CD14-positive monocyte (primary cell): ENCODE data around the gene SLC25A33. TPM values are rescaled to one million over a fixed set of nuclear protein-coding genes. Genes with fewer than 3 reads are reported as not detected.
A peak's percentile ranks its signal among the peaks of the same experiment; 100 is the strongest.

Experiments used
- DNase-seq, 3 donors: peaks; one replicate each; pipeline ENCODE4 v3.0.0-alpha.2; 2011 to 2022
- H2AFZ ChIP-seq: 2 replicates; pipeline ENCODE4 v1.6.0; 2012; ENCODE audit warnings: mild to moderate bottlenecking, low read depth, low read length, inconsistent platforms; ENCODE audit not compliant: insufficient read depth, poor library complexity, severe bottlenecking
- H3K27ac ChIP-seq, 2 donors: 1 replicate in 1 of 2; 2 replicates in 1 of 2; pipeline ENCODE4 v1.5.1; 2012 to 2013; ENCODE audit warnings: low read length in 2 of 2, control low read depth in 1 of 2, inconsistent platforms in 1 of 2, low read depth in 1 of 2, mild to moderate bottlenecking in 1 of 2
- H3K27me3 ChIP-seq, 2 donors: one replicate each; pipeline versions ENCODE4 v1.6.0 to v1.6.1; 2011 to 2013; ENCODE audit warnings: low read length in 2 of 2; ENCODE audit not compliant: control insufficient read depth in 2 of 2, insufficient read depth in 2 of 2
- H3K36me3 ChIP-seq, 2 donors: replicated peaks in 1 of 2; 1 replicate in 1 of 2; 2 replicates in 1 of 2; pipeline versions ENCODE4 v1.5.1 to v1.6.1; 2012 to 2013; ENCODE audit warnings: low read length in 2 of 2, control low read depth in 1 of 2, inconsistent platforms in 1 of 2, mild to moderate bottlenecking in 1 of 2; ENCODE audit not compliant: insufficient read depth in 2 of 2, control insufficient read depth in 1 of 2
- H3K4me1 ChIP-seq, 2 donors: 1 replicate in 1 of 2; 2 replicates in 1 of 2; pipeline versions ENCODE4 v1.5.1 to v1.6.1; 2012 to 2013; ENCODE audit warnings: low read length in 2 of 2, control low read depth in 1 of 2, inconsistent platforms in 1 of 2, mild to moderate bottlenecking in 1 of 2, moderate library complexity in 1 of 2; ENCODE audit not compliant: insufficient read depth in 2 of 2, control insufficient read depth in 1 of 2
- H3K4me2 ChIP-seq: replicated peaks from 2 replicates; pipeline ENCODE3; 2012; ENCODE audit warnings: low read length, moderate library complexity, mild to moderate bottlenecking; ENCODE audit not compliant: poor library complexity, severe bottlenecking; ENCODE audit errors: extremely low read depth
- H3K4me3 ChIP-seq, 3 experiments: fragments of 200-600 bp in 1 of 3; sonication (generic) in 1 of 3; replicated peaks in 1 of 3; 1 replicate in 2 of 3; 2 replicates in 1 of 3; pipeline ENCODE4 v1.5.1; 2011 to 2013; ENCODE audit warnings: low read length in 3 of 3, mild to moderate bottlenecking in 3 of 3, control low read depth in 2 of 3, low read depth in 2 of 3, inconsistent platforms in 1 of 3, moderate library complexity in 1 of 3
- H3K79me2 ChIP-seq: 2 replicates; pipeline ENCODE4 v1.6.0; 2012; ENCODE audit warnings: mild to moderate bottlenecking, control low read depth, inconsistent platforms, low read length, moderate library complexity; ENCODE audit not compliant: insufficient read depth
- H3K9ac ChIP-seq: 2 replicates; pipeline ENCODE4 v1.6.0; 2017; ENCODE audit warnings: low read length, mild to moderate bottlenecking; ENCODE audit not compliant: insufficient read depth, poor library complexity, severe bottlenecking
- H3K9me3 ChIP-seq, 2 donors: replicated peaks in 1 of 2; 1 replicate in 1 of 2; 2 replicates in 1 of 2; pipeline versions ENCODE4 v1.5.1 to v1.6.1; 2012 to 2013; ENCODE audit warnings: low read length in 2 of 2, control low read depth in 1 of 2; ENCODE audit not compliant: control insufficient read depth in 1 of 2, insufficient read depth in 1 of 2
- H4K20me1 ChIP-seq: 2 replicates; pipeline ENCODE4 v1.6.0; 2012; ENCODE audit warnings: mild to moderate bottlenecking, low read length, control low read depth, moderate library complexity; ENCODE audit not compliant: insufficient read depth
- H3K27ac Mint-ChIP-seq, 7 donors: one replicate each; pipeline ENCODE4 v1.8.0; 2020; ENCODE audit warnings: mild to moderate bottlenecking in 7 of 7, mixed read lengths in 7 of 7, moderate library complexity in 6 of 7, inconsistent platforms in 2 of 7
- H3K27me3 Mint-ChIP-seq, 3 donors: one replicate each; pipeline ENCODE4 v1.8.0; 2021 to 2022; ENCODE audit warnings: low read depth in 3 of 3, mild to moderate bottlenecking in 3 of 3, mixed read lengths in 3 of 3, moderate library complexity in 3 of 3, inconsistent platforms in 1 of 3
- H3K36me3 Mint-ChIP-seq, 2 donors: one replicate each; pipeline ENCODE4 v1.8.0; 2020; ENCODE audit warnings: mixed read lengths in 2 of 2, inconsistent platforms in 1 of 2, mild to moderate bottlenecking in 1 of 2
- H3K4me1 Mint-ChIP-seq: one replicate; pipeline ENCODE4 v1.8.0; 2020; ENCODE audit warnings: mild to moderate bottlenecking, mixed read lengths
- H3K4me3 Mint-ChIP-seq, 2 donors: one replicate each; pipeline ENCODE4 v1.8.0; 2020; ENCODE audit warnings: mild to moderate bottlenecking in 2 of 2, mixed read lengths in 2 of 2, moderate library complexity in 1 of 2
- H3K9me3 Mint-ChIP-seq, 7 donors: one replicate each; pipeline ENCODE4 v1.8.0; 2020 to 2022; ENCODE audit warnings: mixed read lengths in 7 of 7, mild to moderate bottlenecking in 6 of 7, moderate library complexity in 6 of 7, inconsistent platforms in 2 of 7
- CTCF ChIP-seq: fragments of 200-600 bp; IDR thresholded peaks from one replicate; pipeline ENCODE4 v1.8.0; 2022; ENCODE audit warnings: antibody characterized with exemption, mild to moderate bottlenecking
- WGBS: methylation state at CpG from one replicate; pipeline ENCODE4 v1.1.5; 2013; ENCODE audit warnings: missing lambda C conversion rate; ENCODE audit not compliant: insufficient coverage; 5-methylcytosine and 5-hydroxymethylcytosine counted together
- intact Hi-C, 2 donors: fragments of 100-400 bp; cut with micrococcal nuclease; formaldehyde crosslinking; loops; one replicate each; pipeline versions ENCODE4 v1.15.0 to v1.15.1; 2023
- polyA plus RNA-seq, 3 donors: library from polyadenylated mRNA; depleted of rRNA in 1 of 3; unstranded in 2 of 3; stranded (reverse) in 1 of 3; fragments of 300-500 nt in 2 of 3; fragments of >200 nt in 1 of 3; fragmentation: Illumina TruSeq in 2 of 3; gene quantifications; 1 replicate in 2 of 3; 2 replicates in 1 of 3; pipeline ENCODE4 v1.2.3, GENCODE V29; 2012 to 2021

Gene SLC25A33
- polyA plus RNA-seq, 3 donors, result 2.3 to 6.4 (median 4.4) TPM

DNA sequence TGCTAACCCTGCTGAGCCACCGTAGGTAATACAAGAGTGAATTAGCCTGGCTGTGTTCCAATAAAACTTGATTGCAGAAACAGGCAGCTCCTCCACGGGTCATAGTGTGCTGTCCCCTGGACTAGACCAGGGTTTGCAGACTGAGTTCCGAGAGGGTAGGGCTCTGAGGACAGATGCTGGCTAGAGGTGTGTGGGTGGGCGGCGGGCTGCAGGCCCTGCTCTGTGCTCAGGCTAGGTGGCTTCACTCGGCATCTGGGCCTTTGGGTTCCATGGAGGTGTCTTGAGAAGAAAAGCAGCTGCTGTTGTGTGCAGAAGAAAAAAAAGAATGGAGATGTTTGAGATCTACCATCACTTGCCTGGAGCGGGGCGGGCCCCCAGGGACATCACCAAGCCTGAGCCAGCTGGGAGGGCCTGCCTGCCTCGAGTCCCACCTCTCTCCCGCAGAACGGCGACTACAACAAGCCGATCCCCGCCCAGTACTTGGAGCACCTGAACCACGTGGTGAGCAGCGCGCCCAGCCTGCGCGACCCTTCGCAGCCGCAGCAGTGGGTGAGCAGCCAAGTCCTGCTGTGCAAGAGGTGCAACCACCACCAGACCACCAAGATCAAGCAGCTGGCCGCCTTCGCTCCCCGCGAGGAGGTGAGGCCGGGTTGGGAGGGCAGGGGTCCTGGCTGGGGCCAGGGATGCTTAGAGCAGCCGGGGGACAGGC lies 57.3 kb downstream of the SLC25A33 start:
- H3K9ac ChIP-seq, result no peak overlapping the region
- Mint-ChIP-seq H3K9me3 (no peaks in the 10 kb centered on the region), H3K4me3 (no peak overlapping the region), H3K36me3 (peaks cover 17 to 44% of the 10 kb centered on the region in 2 donors), H3K4me1 (peaks cover 19% of the 10 kb centered on the region), H3K27ac (no peak overlapping the region), H3K27me3 (peaks cover 0 to 2% (median 0%) of the 10 kb centered on the region in 3 donors)
- TF ChIP-seq CTCF, result no peak
- DNase-seq, result no peak
- H3K36me3 ChIP-seq, result peaks cover 21 to 32% of the 10 kb centered on the region in 2 donors
- no peak overlapping the region for H2AFZ ChIP-seq
- no peaks in the 10 kb centered on the region for H3K9me3 ChIP-seq
- H3K79me2 ChIP-seq, result peaks cover 33% of the 10 kb centered on the region
- H3K27ac ChIP-seq, result no peak overlapping the region
- intact Hi-C loops, result no loop called here
- H3K4me1 ChIP-seq, result peaks cover 24 to 26% of the 10 kb centered on the region in 2 donors
- 93% methylated on average over 27 of the region's 27 CpGs for WGBS
- H4K20me1 ChIP-seq, result peaks cover 6% of the 10 kb centered on the region
- H3K4me3 ChIP-seq, result no peak overlapping the region
- no peaks in the 10 kb centered on the region for H3K27me3 ChIP-seq
- no peak overlapping the region for H3K4me2 ChIP-seq

DNA sequence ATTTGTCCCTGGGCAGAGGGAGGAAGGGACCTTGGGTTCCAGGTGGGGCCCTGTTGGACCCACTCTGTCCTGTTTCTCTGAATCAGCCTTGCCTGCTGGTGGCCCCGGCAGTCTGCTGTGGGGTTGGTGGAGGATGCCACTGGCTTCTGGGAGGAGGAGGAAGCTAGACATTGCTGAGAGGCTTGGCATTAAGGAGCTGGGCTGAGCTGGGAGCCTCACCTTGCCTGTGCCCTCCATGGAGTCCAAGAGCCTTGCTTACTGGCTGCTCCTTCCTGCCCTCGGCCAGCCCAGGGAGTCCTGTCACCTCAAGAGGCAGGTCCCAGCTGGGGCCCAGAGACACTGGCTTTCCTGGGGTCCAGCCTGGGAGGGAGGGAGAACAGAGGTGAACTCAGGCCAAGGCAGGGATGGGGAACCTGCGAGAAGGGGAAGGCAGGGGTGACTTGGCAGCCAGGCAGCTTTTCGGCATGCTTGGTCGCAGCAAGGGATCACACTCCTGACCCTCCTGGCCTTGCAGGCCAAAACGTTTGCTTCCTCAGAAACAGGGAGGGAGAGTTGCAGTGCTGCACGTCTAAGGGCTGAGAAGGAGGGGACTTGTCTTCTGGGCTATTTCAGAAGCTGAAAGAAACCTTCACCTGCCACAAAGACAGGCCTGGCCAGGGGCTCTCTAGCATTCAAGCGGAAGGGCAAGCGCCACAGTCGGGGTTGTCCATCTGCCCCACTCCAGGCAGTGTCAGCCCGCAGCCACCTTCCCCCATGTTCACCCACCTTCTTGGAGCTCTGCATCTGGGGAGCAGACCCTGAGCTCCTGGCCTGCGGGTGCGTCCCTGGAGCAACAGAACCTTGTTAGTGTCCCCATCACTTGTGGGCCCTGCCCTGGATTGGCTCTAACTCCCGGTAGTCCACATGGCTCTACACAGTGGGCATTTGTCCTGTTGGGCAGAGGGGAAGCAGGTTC lies 58.4 kb downstream of the SLC25A33 start:
- Histone ChIP-seq H3K4me3 (no peak overlapping the region), H3K4me1 (peaks cover 14 to 16% of the 10 kb centered on the region in 2 donors), H4K20me1 (peaks cover 6% of the 10 kb centered on the region), H2AFZ (no peak overlapping the region), H3K9me3 (no peaks in the 10 kb centered on the region), H3K27me3 (no peaks in the 10 kb centered on the region), H3K79me2 (peaks cover 25% of the 10 kb centered on the region), H3K36me3 (peaks cover 31 to 43% of the 10 kb centered on the region in 2 donors), H3K9ac (no peak overlapping the region), H3K27ac (no peak overlapping the region), H3K4me2 (no peak overlapping the region)
- H3K4me3 Mint-ChIP-seq, result no peak overlapping the region
- no peak for DNase-seq
- no peak for TF ChIP-seq CTCF
- H3K27ac Mint-ChIP-seq, result peak overlapping the region in 3 of 7 donors; percentile 20 to 55 (median 55)
- no peaks in the 10 kb centered on the region for H3K9me3 Mint-ChIP-seq
- intact Hi-C loops, result no loop called here
- peaks cover 0 to 2% (median 0%) of the 10 kb centered on the region in 3 donors for H3K27me3 Mint-ChIP-seq
- peaks cover 23 to 55% of the 10 kb centered on the region in 2 donors for H3K36me3 Mint-ChIP-seq
- H3K4me1 Mint-ChIP-seq, result peaks cover 11% of the 10 kb centered on the region
- WGBS, result 98% methylated on average over 13 of the region's 14 CpGs
